WTC11 (cell line): ENCODE data around the gene TRPM4. TPM values are rescaled to one million over a fixed set of nuclear protein-coding genes. Genes with fewer than 3 reads are reported as not detected.

Experiments used
- ATAC-seq: fragments of 200-7000 bp; cut with Tn5 transposase; 2 replicates; pipeline ENCODE4 v1.10.0; 2021; ENCODE audit warnings: mild to moderate bottlenecking, moderate library complexity
- CTCF ChIA-PET: fragments of 300-600 bp; sonication (Branson Sonifier 250); formaldehyde crosslinking; loops from one replicate; lab custom pipeline; 2021; ENCODE audit warnings: antibody characterized with exemption; lab: Charles Lee
- POLR2A ChIA-PET: fragments of 350-600 bp; sonication (Branson Sonifier 250); formaldehyde crosslinking; loops from one replicate; lab custom pipeline; 2021; ENCODE audit warnings: antibody characterized with exemption; lab: Charles Lee
- DNase-seq: peaks from one replicate; pipeline ENCODE4 v3.0.0; 2021; ENCODE audit warnings: low spot score
- H3K27ac Mint-ChIP-seq: 2 replicates; pipeline ENCODE4 v1.8.0; 2021; ENCODE audit warnings: mixed read lengths
- H3K27me3 Mint-ChIP-seq: 2 replicates; pipeline ENCODE4 v1.8.0; 2021; ENCODE audit warnings: low read depth, mild to moderate bottlenecking, moderate library complexity, mixed read lengths
- H3K36me3 Mint-ChIP-seq: 2 replicates; pipeline ENCODE4 v1.8.0; 2021; ENCODE audit warnings: mixed read lengths
- H3K4me1 Mint-ChIP-seq: 2 replicates; pipeline ENCODE4 v1.8.0; 2022; ENCODE audit warnings: mixed read lengths
- H3K4me3 Mint-ChIP-seq: 2 replicates; pipeline ENCODE4 v1.8.0; 2021; ENCODE audit warnings: mild to moderate bottlenecking, moderate library complexity, mixed read lengths
- H3K9me3 Mint-ChIP-seq: 2 replicates; pipeline ENCODE4 v1.8.0; 2021; ENCODE audit warnings: mixed read lengths
- CBFB ChIP-seq: sonication (generic); formaldehyde crosslinking; IDR thresholded peaks from 2 replicates; pipeline ENCODE4 v1.8.1; 2022; ENCODE audit warnings: mild to moderate bottlenecking, low read depth, missing genetic modification reagents
- FOXP1 ChIP-seq: sonication (generic); formaldehyde crosslinking; IDR thresholded peaks from 2 replicates; pipeline ENCODE4 v1.8.0; 2022; ENCODE audit warnings: missing genetic modification reagents, mild to moderate bottlenecking, moderate library complexity, borderline replicate concordance
- NFYB ChIP-seq: sonication (generic); formaldehyde crosslinking; conservative IDR thresholded peaks from 2 replicates; pipeline ENCODE4 v1.8.0; 2022; ENCODE audit warnings: low read depth, missing genetic modification reagents
- SMAD4 ChIP-seq: sonication (generic); formaldehyde crosslinking; IDR thresholded peaks from 2 replicates; pipeline ENCODE4 v1.8.0; 2022; ENCODE audit warnings: mild to moderate bottlenecking, missing genetic modification reagents
- TEAD4 ChIP-seq: sonication (generic); formaldehyde crosslinking; IDR thresholded peaks from 2 replicates; pipeline ENCODE4 v1.8.0; 2022; ENCODE audit warnings: mild to moderate bottlenecking, missing genetic modification reagents
- ZBTB21 ChIP-seq: sonication (generic); formaldehyde crosslinking; IDR thresholded peaks from 2 replicates; pipeline ENCODE4 v1.8.1; 2023; ENCODE audit warnings: mild to moderate bottlenecking, missing genetic modification reagents, borderline replicate concordance
- total RNA-seq: library from RNA; stranded (reverse); gene quantifications from 3 replicates; pipeline ENCODE4 v1.2.3, GENCODE V29; 2021
- TF ChIP-seq, protein P1 (sequence below): fragments of 250-450 bp; sonication (Bioruptor Pico); IDR thresholded peaks from 2 replicates; pipeline ENCODE4 v1.9.0; 2021; ENCODE audit warnings: mild to moderate bottlenecking, borderline replicate concordance
- TF ChIP-seq, protein P2 (sequence below): sonication (generic); formaldehyde crosslinking; IDR thresholded peaks from 2 replicates; pipeline ENCODE4 v1.8.0; 2023; ENCODE audit warnings: missing genetic modification reagents
- TF ChIP-seq, protein P3 (sequence below): sonication (generic); formaldehyde crosslinking; IDR thresholded peaks from 2 replicates; pipeline ENCODE4 v1.8.0; 2023; ENCODE audit warnings: missing genetic modification reagents, mild to moderate bottlenecking, borderline replicate concordance
- TF ChIP-seq, protein P4 (sequence below): fragments of 200-600 bp; IDR thresholded peaks from 2 replicates; pipeline ENCODE4 v1.8.0; 2022; ENCODE audit warnings: antibody characterized with exemption
- TF ChIP-seq, protein P5 (sequence below): sonication (generic); formaldehyde crosslinking; IDR thresholded peaks from 2 replicates; pipeline ENCODE4 v1.8.0; 2022; ENCODE audit warnings: mild to moderate bottlenecking, missing genetic modification reagents

Gene TRPM4
- total RNA-seq, 1 experiment from 2014 or later, result 15.5 TPM

DNA sequence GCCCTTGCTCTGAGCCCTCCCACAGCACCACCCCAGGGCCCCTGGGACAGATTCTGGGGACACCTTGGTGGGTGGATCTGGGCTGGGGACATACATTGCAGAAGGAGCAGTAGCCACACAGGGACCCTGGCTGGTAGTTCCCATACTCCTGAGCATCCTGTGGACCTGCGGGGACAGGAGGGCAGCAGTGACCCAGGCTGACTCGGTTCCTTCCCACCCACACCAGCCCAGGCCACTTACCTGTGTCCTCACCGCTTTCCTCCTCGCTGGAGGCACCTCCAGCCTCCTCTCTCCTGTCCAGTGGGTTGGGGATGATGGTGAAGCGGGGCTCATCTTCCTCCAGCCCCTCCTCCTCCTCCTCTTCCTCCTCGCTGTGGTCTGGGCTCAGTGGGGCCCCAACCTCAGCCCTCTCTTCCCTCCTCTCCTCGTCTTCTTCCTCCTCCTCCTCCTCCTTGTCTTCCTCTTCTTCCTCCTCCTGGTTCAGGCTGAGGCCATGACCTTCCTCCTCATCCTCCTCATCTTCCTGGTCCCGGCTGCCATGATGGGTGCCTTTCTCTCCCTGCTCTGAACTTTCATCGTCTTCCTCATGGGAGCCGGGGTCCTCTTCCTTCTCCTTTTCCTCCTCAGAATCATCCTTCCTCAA, 4.3 kb upstream of the TRPM4 start:
- peaks cover 14% of the 10 kb centered on the region for H3K9me3 Mint-ChIP-seq

DNA sequence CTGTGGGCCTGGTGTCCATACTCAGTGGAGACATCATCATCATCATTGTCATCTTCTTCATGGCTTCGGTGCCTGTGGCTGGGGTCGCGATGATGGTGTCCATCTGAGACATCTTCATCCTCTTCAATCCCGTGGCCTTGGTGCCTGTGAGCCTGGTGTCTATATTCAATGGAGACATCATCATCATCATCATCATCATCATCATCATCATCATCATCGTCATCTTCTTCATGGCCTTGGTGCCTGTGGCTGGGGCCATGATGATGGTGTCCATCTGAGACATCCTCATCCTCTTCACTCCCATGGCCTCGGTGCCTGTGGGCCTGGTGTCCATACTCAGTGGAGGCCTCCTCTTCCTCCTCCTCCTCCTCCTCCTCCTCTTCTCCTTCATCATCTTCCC, 3.3 kb upstream of the TRPM4 start:
- no peak for ATAC-seq
- Mint-ChIP-seq H3K27me3 (peaks cover 72% of the 10 kb centered on the region), H3K27ac (no peak overlapping the region), H3K36me3 (peaks cover 9% of the 10 kb centered on the region; the same call in 1 of the 2 replicates), H3K9me3 (peaks cover 14% of the 10 kb centered on the region), H3K4me3 (no peak overlapping the region), H3K4me1 (peaks cover 32% of the 10 kb centered on the region)
- CTCF ChIA-PET, result interaction anchor here (1.6 to 1.9 kb wide), 3 partner anchors 8 to 71 kb away, joined by 4 to 11 read pairs (median 5); partner anchors contain the start of gene LIN7B
- DNase-seq, result no peak
- TF ChIP-seq, protein P1, sequence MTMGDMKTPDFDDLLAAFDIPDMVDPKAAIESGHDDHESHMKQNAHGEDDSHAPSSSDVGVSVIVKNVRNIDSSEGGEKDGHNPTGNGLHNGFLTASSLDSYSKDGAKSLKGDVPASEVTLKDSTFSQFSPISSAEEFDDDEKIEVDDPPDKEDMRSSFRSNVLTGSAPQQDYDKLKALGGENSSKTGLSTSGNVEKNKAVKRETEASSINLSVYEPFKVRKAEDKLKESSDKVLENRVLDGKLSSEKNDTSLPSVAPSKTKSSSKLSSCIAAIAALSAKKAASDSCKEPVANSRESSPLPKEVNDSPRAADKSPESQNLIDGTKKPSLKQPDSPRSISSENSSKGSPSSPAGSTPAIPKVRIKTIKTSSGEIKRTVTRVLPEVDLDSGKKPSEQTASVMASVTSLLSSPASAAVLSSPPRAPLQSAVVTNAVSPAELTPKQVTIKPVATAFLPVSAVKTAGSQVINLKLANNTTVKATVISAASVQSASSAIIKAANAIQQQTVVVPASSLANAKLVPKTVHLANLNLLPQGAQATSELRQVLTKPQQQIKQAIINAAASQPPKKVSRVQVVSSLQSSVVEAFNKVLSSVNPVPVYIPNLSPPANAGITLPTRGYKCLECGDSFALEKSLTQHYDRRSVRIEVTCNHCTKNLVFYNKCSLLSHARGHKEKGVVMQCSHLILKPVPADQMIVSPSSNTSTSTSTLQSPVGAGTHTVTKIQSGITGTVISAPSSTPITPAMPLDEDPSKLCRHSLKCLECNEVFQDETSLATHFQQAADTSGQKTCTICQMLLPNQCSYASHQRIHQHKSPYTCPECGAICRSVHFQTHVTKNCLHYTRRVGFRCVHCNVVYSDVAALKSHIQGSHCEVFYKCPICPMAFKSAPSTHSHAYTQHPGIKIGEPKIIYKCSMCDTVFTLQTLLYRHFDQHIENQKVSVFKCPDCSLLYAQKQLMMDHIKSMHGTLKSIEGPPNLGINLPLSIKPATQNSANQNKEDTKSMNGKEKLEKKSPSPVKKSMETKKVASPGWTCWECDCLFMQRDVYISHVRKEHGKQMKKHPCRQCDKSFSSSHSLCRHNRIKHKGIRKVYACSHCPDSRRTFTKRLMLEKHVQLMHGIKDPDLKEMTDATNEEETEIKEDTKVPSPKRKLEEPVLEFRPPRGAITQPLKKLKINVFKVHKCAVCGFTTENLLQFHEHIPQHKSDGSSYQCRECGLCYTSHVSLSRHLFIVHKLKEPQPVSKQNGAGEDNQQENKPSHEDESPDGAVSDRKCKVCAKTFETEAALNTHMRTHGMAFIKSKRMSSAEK, result no peak
- TF ChIP-seq, protein P2, sequence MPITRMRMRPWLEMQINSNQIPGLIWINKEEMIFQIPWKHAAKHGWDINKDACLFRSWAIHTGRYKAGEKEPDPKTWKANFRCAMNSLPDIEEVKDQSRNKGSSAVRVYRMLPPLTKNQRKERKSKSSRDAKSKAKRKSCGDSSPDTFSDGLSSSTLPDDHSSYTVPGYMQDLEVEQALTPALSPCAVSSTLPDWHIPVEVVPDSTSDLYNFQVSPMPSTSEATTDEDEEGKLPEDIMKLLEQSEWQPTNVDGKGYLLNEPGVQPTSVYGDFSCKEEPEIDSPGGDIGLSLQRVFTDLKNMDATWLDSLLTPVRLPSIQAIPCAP (CRISPR knock-in tag), result no peak
- TF ChIP-seq SMAD4 (CRISPR knock-in tag), result no peak
- TF ChIP-seq ZBTB21 (CRISPR knock-in tag), result no peak
- TF ChIP-seq, protein P3, sequence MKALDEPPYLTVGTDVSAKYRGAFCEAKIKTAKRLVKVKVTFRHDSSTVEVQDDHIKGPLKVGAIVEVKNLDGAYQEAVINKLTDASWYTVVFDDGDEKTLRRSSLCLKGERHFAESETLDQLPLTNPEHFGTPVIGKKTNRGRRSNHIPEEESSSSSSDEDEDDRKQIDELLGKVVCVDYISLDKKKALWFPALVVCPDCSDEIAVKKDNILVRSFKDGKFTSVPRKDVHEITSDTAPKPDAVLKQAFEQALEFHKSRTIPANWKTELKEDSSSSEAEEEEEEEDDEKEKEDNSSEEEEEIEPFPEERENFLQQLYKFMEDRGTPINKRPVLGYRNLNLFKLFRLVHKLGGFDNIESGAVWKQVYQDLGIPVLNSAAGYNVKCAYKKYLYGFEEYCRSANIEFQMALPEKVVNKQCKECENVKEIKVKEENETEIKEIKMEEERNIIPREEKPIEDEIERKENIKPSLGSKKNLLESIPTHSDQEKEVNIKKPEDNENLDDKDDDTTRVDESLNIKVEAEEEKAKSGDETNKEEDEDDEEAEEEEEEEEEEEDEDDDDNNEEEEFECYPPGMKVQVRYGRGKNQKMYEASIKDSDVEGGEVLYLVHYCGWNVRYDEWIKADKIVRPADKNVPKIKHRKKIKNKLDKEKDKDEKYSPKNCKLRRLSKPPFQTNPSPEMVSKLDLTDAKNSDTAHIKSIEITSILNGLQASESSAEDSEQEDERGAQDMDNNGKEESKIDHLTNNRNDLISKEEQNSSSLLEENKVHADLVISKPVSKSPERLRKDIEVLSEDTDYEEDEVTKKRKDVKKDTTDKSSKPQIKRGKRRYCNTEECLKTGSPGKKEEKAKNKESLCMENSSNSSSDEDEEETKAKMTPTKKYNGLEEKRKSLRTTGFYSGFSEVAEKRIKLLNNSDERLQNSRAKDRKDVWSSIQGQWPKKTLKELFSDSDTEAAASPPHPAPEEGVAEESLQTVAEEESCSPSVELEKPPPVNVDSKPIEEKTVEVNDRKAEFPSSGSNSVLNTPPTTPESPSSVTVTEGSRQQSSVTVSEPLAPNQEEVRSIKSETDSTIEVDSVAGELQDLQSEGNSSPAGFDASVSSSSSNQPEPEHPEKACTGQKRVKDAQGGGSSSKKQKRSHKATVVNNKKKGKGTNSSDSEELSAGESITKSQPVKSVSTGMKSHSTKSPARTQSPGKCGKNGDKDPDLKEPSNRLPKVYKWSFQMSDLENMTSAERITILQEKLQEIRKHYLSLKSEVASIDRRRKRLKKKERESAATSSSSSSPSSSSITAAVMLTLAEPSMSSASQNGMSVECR, result no peak
- TF ChIP-seq, protein P4, sequence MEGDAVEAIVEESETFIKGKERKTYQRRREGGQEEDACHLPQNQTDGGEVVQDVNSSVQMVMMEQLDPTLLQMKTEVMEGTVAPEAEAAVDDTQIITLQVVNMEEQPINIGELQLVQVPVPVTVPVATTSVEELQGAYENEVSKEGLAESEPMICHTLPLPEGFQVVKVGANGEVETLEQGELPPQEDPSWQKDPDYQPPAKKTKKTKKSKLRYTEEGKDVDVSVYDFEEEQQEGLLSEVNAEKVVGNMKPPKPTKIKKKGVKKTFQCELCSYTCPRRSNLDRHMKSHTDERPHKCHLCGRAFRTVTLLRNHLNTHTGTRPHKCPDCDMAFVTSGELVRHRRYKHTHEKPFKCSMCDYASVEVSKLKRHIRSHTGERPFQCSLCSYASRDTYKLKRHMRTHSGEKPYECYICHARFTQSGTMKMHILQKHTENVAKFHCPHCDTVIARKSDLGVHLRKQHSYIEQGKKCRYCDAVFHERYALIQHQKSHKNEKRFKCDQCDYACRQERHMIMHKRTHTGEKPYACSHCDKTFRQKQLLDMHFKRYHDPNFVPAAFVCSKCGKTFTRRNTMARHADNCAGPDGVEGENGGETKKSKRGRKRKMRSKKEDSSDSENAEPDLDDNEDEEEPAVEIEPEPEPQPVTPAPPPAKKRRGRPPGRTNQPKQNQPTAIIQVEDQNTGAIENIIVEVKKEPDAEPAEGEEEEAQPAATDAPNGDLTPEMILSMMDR, result no peak
- TF ChIP-seq, protein P5, sequence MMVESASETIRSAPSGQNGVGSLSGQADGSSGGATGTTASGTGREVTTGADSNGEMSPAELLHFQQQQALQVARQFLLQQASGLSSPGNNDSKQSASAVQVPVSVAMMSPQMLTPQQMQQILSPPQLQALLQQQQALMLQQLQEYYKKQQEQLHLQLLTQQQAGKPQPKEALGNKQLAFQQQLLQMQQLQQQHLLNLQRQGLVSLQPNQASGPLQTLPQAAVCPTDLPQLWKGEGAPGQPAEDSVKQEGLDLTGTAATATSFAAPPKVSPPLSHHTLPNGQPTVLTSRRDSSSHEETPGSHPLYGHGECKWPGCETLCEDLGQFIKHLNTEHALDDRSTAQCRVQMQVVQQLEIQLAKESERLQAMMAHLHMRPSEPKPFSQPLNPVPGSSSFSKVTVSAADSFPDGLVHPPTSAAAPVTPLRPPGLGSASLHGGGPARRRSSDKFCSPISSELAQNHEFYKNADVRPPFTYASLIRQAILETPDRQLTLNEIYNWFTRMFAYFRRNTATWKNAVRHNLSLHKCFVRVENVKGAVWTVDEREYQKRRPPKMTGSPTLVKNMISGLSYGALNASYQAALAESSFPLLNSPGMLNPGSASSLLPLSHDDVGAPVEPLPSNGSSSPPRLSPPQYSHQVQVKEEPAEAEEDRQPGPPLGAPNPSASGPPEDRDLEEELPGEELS, result no peak
- no peak for TF ChIP-seq TEAD4
- no peak for TF ChIP-seq FOXP1
- no peak for TF ChIP-seq CBFB
- no peak for TF ChIP-seq NFYB
- POLR2A ChIA-PET, result no interaction called here

More for the DNA sequence above, 4.3 kb upstream of the TRPM4 start:
- ChIA-PET POLR2A (no interaction called here), CTCF (interaction anchor here (5.0 to 7.9 kb wide), 2 partner anchors 43 to 56 kb away, joined by 31 to 98 read pairs; no protein-coding TSS in a partner anchor)
- Mint-ChIP-seq H3K27me3 (peaks cover 64% of the 10 kb centered on the region), H3K27ac (no peak overlapping the region), H3K4me3 (no peak overlapping the region), H3K4me1 (peaks cover 30% of the 10 kb centered on the region), H3K36me3 (peaks cover 9% of the 10 kb centered on the region; the same call in 1 of the 2 replicates)
- DNase-seq (no peak), ATAC-seq (no peak)
- TF ChIP-seq, protein P1, result no peak
